Kidney epithelial cell (primary cell): ENCODE measurements around the gene CACNB1. TPM values are rescaled to one million over a fixed set of nuclear protein-coding genes. Genes with fewer than 3 reads are reported as not detected.
A peak's percentile ranks its signal among the peaks of the same experiment; 100 is the strongest.

Experiments used
- DNase-seq: peaks from one replicate; pipeline ENCODE4 v3.0.0-alpha.2; 2010; ENCODE audit warnings: low read depth
- H3K27me3 ChIP-seq: 2 replicates; pipeline ENCODE4 v1.6.0; 2011; ENCODE audit warnings: low read length; ENCODE audit not compliant: control insufficient read depth, insufficient read depth
- H3K36me3 ChIP-seq: 2 replicates; pipeline ENCODE4 v1.5.1; 2011; ENCODE audit warnings: low read length; ENCODE audit not compliant: control insufficient read depth, insufficient read depth
- H3K4me3 ChIP-seq: 2 replicates; pipeline ENCODE4 v1.5.1; 2011; ENCODE audit warnings: low read depth, mild to moderate bottlenecking, control low read depth, low read length
- CTCF ChIP-seq: IDR thresholded peaks from 2 replicates; pipeline ENCODE4 v1.5.1; 2011; ENCODE audit warnings: mild to moderate bottlenecking, moderate library complexity, low read length, control low read depth, inconsistent platforms; ENCODE audit not compliant: insufficient read depth, poor library complexity, severe bottlenecking
- total RNA-seq: library from RNA; depleted of rRNA; stranded (reverse); fragments of >200 nt; gene quantifications from 2 replicates; pipeline ENCODE4 v1.2.3, GENCODE V29; 2015

CACNB1 gene
- total RNA-seq, 1 donor from 2014 or later, result 6.0 TPM

- no peak for TF ChIP-seq CTCF
- Histone ChIP-seq H3K36me3 (no peaks in the 10 kb centered on the region), H3K4me3 (no peak overlapping the region), H3K27me3 (peaks cover 6% of the 10 kb centered on the region)
- no peak for DNase-seq
Observed at GRCh38 chr17:39240631-39241030, 43.2 kb upstream of the CACNB1 start.

GRCh38 chr17:39239640-39240314 lies 42.3 kb upstream of the CACNB1 start:
- peak; percentile 83 for TF ChIP-seq CTCF
- Histone ChIP-seq H3K4me3 (no peak overlapping the region), H3K36me3 (no peaks in the 10 kb centered on the region), H3K27me3 (peaks cover 6% of the 10 kb centered on the region)
- no peak for DNase-seq

- H3K4me3 ChIP-seq, result no peak overlapping the region
- H3K27me3 ChIP-seq, result peaks cover 3% of the 10 kb centered on the region
- DNase-seq, result peak; percentile 25
- H3K36me3 ChIP-seq, result no peaks in the 10 kb centered on the region
- TF ChIP-seq CTCF, result no peak
Observed at GRCh38 chr17:39238311-39238972, 41.0 kb upstream of the CACNB1 start.

GRCh38 chr17:39237586-39237985 lies 40.1 kb upstream of the CACNB1 start:
- DNase-seq, result no peak
- Histone ChIP-seq H3K36me3 (no peaks in the 10 kb centered on the region), H3K4me3 (no peak overlapping the region), H3K27me3 (peaks cover 3% of the 10 kb centered on the region)
- no peak for TF ChIP-seq CTCF

- no peak for DNase-seq
- Histone ChIP-seq H3K27me3 (peaks cover 8% of the 10 kb centered on the region), H3K36me3 (no peaks in the 10 kb centered on the region), H3K4me3 (no peak overlapping the region)
- no peak for TF ChIP-seq CTCF
Observed at GRCh38 chr17:39236981-39237441, 39.5 kb upstream of the CACNB1 start.
